Measurements from ENCODE around the gene TBXAS1.

Gene TBXAS1

DNA sequence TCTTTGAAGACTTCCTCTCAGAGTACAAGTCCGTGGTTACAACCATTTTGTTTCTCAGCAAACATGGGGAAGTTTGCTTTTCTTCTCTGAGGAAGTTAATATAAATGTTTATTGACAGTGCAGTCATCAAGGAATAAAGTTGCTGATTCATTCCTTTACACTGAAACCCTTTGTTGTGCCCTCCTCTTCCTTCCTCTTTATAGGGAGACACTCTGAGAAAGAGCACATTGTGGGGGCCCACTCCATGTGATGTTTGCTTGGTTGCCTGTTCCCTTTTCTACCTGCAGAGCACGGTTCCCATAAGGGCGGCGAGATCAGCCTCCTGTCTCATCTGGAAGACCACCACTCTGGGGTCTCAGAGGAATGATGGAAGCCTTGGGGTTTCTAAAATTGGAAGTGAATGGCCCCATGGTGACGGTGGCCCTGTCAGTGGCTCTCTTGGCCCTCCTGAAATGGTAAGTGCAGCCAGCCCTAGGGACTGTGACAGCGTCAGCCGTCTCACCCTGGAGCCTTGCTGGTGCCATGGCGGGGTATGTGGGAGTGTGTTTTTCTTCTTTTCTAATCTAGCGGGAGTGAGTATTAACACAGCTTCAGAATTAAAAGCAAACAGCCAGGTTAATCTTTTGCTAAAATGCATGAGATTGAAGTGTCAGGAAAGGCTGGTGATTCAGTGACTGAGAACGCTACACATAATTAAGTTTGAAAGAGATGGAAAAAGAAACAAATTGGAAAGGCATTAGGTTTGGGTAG lies at the start of gene TBXAS1:
Gene TBXAS1, plus strand, starts transcription at position 240 of the 750 bp plus-strand sequence. Its CDS starts 127 bp downstream, at position 367.
- no peak for DNase-seq (ENCODE audit: low read depth)

DNA sequence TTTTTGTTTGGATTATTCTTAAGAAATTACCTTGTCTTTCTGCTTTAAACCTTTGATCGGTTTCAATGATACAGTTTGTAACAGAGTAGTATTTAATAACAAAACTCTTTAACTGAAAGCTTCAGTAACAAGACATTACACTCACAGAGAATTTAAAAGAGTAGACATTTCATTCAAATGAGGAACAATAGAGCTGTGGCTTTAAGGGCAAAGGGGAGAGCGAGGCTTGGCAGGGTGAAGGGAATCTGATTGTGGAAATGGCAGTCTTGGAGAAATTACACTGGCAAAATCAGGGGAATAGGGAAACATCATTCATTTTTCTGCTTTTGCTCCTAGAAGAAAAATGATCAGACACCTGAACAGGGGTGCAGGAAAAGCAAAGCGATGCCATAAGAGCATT lies 46.1 kb upstream of the TBXAS1 start:
- no peak for DNase-seq (ENCODE audit: low read depth)

DNA sequence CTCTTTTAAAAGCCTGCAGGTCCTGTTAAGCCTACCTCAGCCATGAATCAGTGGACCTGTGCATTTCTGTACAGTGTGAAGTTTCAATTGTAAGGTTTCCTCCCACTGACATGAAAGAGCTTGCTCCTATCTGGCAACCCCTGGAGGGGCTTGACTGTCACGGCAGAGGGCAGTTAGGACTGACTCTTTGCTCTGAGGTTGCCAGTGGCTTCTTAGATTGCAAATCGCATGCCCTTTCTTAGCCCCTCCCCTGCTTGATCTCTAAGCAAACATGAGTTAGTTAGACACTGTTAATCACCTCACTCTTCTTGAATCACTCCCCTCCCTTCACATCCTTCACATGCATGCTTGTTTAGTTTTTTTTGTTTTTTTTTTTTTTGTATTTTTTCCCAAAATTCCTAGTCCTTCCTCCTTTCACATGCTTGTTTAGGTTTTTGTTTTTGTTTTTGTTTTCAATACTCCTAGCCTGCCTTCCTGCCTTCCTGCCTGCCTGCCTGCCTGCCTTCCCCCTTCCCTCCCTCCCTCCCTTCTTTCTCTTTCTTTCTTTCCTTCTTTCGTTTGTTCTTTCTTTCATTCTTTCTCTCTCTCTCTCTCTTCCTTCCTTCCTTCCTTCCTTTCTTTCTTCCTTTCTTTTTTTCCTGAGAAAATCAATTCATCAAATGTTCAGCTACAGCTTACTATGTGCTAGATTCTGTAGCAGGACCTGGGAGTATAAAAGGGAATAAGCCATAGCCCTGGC lies 45.2 kb upstream of the TBXAS1 start:
- DNase-seq (ENCODE audit: low read depth): no peak

DNA sequence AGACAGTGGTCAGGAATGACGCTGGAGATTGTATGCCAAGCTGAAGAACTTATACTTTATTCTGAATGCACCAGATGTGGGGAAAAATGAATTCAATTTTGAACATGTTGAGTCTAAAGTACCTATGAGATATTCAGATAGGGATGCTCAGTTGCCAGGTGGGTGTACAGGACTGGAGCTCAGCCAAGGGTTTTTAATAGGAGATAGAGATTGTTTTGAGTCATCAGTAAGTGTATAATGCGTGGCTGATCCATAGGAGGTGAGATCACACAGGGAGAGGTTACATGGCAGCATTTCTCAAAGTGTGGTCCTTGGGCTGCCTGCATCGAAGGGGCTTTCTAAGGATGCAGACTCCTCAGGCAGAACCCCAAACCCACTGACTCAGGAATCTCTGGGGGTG lies 44.4 kb upstream of the TBXAS1 start:
- DNase-seq (ENCODE audit: low read depth): no peak

DNA sequence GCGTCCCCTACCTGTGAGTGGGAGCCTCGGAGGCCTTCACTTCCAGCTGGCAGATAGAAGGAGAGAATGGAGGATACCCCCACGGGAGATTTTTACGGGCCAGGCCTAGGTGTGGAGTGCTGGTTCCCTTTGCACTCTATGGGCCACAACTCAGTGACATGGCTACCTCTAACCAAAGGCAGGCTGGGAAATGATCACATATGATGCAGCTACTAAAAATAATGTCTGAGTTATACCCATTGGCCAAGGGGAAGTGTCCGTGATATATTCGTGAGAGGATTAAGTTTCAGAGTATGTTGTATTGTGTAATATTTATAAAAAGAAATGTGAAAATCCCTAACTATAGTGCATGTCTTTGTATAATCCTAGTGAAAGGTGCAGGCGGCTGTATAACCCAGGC lies 37.7 kb upstream of the TBXAS1 start:
- no peak for DNase-seq (ENCODE audit: low read depth)

DNA sequence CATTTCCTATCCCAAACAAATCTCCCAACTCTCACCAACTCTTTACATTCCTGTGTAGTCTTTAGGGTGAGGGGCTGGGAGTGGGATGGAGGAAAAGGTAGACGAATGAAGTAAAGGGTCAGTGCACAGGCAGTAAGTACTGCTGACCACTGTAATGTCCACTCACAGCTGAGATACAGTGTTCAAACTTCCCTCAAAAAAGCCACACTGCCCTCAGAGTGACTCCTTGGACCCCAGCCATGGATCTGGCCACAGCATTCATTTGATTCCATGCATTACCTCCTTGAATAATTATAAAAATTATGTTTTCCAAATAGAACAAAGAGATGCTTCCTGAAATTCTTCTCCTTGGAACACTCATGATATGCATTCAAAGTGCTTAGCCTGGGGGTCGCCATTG lies 31.5 kb upstream of the TBXAS1 start:
- DNase-seq (ENCODE audit: low read depth): no peak

DNA sequence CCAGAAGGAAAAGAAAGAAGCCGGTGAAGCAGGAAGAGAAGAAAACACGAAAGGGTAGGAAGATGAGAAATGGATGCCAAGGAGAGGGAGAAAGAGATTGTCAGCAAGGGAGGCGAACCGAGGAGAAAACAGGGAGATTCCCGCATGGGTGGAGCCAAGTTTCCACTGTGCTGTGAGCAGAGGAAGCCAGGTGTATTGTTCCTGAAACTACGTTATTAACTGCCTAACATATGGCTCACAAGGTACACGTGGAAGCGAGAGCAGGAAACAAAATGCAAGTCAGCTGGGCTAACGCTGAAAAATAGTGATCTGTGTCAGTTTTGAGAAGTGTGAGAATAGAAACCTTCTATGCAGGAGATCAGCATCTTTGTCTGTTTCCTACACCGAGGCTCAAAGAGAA lies 30.8 kb upstream of the TBXAS1 start:
- no peak for DNase-seq (ENCODE audit: low read depth)

DNA sequence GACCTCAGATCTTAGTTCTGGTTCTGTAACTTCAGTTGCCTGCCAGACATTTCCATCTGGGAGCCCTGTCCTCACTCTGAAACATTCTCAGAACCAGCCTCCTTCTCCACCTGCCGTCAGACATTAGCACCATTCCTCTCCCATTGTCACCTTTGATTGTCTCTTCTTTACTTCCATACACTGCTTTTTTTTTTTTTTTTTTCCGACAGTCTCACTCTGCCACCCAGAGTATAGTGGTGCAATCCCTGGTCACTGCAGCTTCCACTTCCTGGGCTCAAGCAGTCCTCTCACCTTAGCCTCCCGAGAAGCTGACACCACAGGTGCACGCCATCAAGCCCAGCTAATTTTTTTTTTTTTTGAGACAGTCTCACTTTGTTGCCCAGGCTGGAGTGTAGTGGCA lies 30.2 kb upstream of the TBXAS1 start:
- no peak for DNase-seq (ENCODE audit: low read depth)

DNA sequence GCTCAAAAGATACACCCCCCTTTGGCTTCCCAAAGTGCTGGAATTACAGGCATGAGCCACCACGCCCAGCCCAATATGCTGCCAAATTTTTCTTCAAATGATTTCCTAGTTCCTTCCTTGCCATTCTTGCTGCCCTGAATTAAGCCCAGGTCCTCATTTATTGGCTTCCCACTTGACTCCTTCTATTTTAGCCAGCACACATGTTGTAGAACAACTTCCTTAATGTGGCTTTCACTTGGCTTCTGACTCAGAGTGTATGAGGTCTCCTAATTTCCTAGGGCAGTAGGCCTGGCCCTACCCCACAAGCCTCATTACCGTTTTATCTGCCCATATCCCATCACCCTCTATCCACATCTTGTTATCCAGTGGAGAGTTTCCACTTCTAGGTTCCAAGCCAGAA lies 29.5 kb upstream of the TBXAS1 start:
- DNase-seq (ENCODE audit: low read depth): no peak

DNA sequence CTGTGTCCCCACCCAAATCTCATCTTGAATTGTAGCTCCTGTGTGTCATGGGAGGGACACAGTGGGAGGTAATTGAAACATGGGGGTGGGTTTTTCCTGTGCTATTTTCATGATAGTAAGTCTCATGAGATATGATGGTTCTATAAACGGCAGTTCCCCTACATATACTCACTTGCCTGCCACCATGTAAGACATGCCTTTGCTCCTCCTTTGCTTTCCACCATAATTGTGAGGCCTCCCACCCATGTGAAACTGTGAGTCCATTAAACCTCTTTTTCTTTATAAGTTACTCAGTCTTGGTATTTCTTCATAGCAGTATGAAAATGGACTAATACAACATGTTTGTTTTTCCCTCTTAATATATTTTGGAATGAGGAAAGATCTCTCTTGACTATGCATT lies 24.5 kb upstream of the TBXAS1 start:
- DNase-seq (ENCODE audit: low read depth): no peak

DNA sequence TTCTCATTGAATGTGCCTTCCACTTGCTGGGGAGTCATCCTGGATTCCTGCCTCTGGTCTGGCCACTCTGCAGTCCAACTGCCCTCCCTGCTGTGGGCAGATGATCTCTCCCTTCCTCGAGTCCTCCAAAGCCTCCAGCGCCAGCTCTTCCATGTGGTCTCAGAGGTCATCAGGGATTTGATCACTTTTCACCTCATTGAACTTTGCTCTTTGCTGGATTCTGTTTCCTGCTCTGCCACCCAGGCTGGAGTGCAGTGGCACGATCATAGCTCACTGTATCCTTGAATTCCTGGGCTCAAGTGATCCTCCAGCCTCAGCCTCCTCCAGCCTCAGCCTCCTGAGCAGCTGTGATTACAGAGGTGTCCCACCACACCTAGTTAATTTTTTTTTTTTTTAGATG lies 22.1 kb upstream of the TBXAS1 start:
- DNase-seq (ENCODE audit: low read depth): no peak

DNA sequence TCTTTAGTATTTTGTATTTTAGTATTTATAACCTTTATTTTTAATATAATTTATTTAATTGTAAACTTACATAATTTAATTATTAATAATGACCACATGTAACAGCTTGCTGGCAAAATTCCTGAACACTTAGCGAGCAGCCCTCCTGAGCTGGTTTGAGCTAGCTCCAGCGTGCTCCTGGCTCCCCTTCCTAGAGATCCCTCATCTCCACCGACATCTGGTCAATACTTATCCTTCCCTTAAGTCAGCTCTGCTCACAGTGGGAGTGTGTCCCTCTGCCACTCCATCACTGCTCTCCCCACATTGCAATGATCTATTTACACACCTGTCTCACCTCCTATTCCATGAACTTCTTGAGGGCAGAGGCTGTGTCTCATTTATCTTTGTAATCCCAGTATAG lies 20.6 kb upstream of the TBXAS1 start:
- no peak for DNase-seq (ENCODE audit: low read depth)

DNA sequence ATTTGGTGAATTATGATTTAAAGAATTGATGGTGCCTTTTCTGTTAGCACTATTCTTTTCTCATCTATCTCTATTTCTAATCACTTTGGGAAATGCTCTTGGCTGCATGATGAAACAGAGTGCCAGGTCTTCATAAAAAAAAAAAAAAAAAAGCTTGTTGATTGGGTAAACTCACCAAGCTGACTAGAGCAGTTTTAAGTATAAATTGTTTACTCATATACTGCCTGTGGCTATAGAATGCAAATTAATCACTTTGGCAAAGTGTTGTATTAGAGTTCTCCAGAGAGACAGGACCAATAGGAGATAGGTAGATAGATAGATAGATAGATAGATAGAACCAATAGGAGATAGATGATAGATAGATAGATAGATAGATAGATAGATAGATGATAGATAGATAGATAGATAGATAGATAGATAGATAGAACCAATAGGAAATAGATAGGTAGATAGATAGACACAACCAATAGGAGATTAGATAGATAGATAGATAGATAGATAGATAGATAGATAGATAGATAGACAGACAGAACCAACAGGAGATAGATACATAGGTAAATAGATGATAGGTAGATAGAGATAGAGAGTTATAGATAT lies 20.1 kb upstream of the TBXAS1 start:
- DNase-seq (ENCODE audit: low read depth): no peak

DNA sequence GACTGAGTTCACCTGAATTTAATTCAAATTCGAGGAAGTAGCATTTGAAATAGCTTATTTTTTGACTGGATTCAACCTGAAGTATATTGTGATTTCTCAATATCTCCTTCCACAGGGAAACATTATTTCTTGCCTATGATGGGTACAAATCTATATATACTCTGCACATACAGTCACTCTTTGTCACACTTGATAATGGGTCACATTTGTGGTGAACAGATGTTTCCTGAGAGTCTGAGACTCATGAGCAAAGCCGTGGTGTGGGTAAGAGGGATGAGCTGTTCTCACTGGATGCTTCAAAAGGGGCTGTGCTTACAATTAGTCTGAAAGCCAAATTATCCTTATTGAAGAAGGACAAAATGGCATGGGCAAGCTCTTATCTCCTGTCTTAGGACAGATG lies 18.0 kb upstream of the TBXAS1 start:
- no peak for DNase-seq (ENCODE audit: low read depth)

DNA sequence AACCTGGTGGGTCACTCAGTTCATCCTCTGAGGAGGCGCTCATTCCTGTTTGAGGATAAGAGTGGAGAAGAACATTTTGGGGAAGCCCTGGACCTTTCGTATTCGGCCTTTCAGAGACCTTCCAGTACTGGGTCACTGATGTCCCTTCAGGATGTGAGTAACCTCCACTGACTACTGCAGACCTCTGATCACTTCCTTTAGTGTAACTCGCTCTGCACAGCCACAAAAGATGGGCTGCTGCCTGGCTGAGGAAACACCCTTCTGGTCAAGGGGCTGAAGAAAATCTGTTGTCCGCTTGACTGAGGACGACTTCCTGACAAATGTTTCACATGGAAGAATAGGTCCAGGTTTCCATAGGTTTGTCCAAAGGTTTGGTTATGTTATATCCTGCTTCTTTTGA lies 15.9 kb upstream of the TBXAS1 start:
- DNase-seq (ENCODE audit: low read depth): no peak

DNA sequence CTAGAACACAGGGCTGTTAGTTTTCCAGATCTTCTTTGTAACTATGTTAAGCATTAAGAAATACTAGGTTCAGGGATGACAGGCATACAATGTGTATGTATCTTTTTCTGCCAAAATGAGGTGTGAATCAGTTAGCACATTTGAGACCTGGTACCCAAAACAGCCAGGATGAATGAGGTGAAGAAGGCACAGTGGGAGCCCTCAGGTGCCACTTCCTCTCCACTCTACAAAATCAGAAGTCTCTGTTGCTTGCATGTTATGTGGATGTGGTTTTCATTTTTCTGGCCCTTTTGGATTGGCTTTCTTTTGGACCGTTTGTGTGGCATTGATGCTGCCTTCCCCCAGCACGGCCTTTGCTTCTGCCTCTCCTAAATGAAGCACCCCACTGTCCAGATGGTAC lies 15.4 kb upstream of the TBXAS1 start:
- DNase-seq (ENCODE audit: low read depth): no peak

DNA sequence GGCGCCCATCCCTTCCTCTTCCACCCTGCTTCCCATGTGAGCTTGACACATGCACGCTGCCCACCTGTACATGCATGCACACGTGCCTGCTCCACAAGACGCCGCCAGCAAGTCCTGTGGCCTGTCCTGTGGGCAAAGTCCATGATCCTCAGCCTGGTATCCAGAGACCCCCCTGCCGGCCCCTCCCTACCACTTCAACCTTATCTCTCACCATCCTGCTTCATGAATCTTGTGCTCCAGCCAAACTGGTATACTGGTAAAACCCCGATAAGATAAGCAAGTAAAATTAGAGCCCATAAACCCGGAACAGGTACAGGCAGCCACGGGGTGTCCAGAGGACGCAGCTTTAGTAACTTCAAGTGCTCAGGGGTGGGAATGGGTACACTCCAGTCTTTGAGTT lies 11.8 kb upstream of the TBXAS1 start:
- no peak for DNase-seq (ENCODE audit: low read depth)

DNA sequence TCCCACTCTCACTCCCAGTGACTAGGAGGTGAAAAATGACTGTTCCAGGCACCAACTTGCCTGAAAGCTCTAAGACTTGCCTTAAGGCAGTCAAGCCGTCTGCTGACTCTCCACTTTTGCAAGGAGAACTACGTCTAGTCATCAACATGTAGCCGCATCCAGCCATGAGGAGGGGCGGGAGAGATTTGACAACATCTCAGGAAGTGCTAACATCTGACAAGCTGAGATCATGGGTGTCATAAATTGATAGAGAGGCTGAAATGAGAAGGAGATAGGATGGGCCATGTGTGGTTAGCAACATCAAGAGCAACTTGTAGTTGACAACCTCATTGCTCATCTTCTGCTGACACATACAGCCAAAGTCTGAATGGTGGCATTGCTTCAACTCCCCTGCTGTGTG lies 9.0 kb upstream of the TBXAS1 start:
- DNase-seq (ENCODE audit: low read depth): peak; percentile 81

DNA sequence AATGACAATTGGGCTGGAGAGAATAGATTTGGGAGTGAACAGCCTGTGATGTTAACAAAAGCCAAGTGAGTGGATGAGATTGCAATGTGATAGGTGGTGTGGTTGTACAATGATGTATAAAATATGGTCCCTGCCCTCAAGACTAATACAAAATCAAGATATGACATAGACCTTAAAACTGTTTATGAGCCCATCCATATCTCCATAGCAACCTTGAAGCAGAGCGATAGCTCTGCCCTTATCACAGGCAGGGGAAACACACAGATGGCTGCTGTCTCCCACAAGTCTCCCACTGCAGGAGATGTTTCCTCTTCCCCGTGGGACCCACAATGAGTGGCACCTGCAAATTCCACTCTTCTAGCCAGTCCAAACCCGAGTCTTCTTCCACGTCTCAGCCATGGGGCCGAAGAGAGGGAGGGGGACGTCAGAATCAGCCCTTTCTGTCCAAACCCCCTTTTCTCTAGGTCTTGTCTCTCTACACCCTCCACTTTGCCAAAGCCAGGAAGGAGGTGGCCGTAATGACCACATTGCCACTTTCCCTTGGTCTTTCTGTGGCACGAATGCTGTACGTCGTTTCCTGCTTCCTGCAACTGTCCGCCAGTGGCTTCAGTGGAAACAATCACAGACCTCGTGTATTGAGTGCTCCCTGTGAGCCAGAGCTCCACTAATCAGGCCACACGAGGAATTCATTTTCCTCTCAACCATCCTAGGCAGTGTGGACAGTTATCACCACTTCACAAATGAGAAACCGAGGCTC lies 7.5 kb upstream of the TBXAS1 start:
- no peak for DNase-seq (ENCODE audit: low read depth)

DNA sequence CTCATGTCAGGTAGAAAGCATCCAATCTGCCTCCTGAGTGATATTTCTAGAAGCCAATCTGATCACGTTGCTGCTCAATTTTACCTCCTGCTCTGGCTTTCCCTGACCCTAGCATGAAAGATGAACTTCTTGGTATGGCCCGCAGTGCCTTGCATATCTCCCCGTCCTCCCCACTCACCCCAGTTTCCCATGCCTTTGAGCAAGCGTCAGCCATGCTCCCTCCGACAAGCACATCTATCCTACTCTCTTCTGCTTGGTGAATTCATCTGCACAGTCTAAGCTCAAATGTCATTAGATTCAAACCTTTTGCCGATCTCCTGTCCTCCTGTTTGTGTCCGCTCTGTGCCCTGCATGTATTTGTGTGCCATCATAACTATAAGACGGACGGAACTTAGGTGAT lies 6.2 kb upstream of the TBXAS1 start:
- no peak for DNase-seq (ENCODE audit: low read depth)

DNA sequence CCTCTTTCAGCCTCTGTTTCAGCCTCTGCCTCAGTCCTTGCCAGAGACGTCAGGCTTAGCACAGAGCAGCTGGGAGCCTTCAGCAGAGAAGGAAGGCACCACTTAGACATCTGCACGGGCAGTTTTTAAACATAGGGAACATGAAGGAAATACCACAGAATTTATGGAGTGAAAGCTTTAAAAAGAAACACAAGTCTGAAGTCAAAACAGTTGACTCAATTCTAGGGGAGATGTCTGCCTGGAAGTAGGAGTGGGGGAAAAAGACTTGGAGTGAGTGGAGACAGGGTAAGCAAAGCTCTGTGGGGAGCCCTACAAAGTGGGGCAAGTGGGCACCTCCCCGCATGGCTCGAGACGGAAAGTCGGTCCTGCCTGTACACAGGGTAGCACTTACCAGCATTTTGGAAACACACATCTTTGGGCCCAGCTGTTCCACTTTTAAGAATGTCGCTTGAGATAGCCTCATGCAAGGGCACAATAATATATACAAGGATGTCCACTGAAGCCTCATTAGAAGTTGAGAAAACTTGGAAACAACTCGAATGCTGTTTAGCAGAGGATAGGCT lies 5.0 kb upstream of the TBXAS1 start:
- DNase-seq (ENCODE audit: low read depth): no peak

DNA sequence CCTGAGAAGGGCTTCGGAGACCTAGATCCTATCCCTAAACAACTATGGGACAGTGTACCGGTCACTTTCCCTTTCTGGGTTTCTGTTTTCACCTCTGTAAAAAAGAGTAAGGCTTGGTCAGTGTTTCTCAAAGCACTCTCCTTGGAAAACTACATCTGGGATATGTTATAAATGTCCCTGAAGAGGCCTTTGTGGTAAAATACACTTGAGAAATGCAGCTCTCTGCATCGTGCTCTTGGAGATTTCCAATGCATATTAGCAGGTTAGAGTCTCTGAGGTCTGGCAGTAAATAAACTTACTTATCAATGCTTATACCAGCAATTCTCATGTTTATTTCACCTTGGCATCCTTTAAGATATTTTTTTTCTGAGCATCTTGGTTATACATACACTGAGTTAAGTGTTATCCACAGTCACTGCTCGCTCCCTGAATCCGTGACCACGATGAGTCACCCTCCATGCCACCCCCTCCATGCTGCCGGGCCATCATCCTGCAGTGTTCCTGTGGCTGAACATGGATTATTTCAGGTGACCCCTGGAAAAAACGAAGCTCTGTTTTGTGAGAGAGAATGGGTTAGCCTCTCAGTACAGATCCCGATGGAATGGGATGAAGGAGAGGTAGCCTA lies 3.3 kb upstream of the TBXAS1 start:
- no peak for DNase-seq (ENCODE audit: low read depth)

Data from CMK (cell line).